GM19467 (cell line): ENCODE data around the gene RNF175.

ENCODE experiments used
- ATAC-seq: cut with Tn5 transposase; IDR thresholded peaks from one replicate; pipeline ENCODE4 v1.9.1; 2021; ENCODE audit warnings: mild to moderate bottlenecking, moderate library complexity; ENCODE audit not compliant: unreplicated experiment

The RNF175 gene

DNA sequence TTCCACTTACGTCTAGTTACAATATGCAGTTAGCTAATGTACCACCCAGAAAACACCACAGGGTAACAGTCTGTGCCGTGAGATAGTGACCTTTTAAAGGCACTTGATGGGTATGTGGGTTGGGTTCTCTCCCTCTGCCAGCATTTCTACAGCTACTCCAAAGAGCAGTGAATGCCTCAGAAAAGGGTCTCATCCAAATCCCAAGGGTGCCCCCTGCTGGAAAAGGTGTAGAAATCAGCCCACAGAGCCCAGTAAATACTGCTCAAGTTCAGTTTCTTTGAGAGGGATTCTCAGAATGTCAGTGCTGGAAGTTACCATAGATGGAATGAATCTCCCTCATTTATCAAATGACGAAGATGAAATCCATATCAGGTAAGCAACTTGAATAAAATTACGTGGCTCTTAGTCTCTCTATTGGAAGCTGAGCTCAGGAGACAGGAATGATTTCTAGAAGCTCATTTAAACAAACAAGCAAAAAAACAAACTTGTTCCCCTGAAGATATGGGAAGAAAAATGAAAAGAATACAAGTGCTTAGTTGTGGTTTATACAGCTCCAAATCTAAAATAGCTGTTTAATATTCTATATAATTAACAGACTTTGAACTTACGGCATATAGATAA, 9.5 kb downstream of the RNF175 start:
- ATAC-seq = peak; percentile 83

GRCh38 chr4:153748378-153748777, 11.4 kb downstream of the RNF175 start:
- ATAC-seq = no peak

GRCh38 chr4:153747406-153747955, 12.3 kb downstream of the RNF175 start:
- ATAC-seq = no peak

DNA sequence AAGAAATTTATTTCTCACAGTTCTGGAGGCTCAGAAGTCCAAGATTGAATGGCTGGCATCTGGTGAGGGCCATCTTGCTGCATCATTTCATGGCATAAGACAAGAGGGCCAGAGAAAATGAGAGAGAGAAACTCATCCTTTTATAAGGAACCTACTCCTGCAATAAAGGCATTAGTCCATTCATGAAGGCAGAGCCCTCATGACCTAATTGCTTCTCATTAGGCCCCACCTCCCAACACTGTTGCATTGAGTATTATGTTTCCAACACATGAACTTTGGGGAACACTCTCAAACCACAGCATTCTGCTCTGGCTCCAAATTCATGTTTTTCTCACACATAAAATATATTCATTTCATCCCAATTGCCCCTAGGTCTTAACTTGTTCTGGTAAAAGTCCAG, 14.2 kb downstream of the RNF175 start:
- ATAC-seq = no peak

DNA sequence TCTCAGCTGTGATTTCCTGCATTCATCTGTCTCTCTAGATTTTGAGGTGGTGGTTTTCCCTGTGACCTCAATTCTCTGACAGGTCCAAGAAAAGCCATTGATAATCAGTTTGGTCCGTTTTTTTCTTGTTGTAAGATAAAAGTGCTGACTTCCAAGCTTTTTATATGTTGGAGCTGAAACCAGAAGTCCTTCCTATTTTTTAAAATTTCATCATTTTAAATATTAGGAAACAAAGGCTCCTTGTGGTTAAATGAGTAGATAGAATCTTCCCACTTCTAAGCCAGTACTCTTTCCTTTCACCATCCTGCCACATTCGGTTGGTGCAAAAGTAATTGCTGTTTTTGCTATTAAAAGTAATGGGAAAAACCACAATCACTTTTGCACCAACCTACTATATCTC, 18.3 kb downstream of the RNF175 start:
- no peak for ATAC-seq

- ATAC-seq = no peak
Observed at GRCh38 chr4:153735906-153736461, 23.8 kb downstream of the RNF175 start.

DNA sequence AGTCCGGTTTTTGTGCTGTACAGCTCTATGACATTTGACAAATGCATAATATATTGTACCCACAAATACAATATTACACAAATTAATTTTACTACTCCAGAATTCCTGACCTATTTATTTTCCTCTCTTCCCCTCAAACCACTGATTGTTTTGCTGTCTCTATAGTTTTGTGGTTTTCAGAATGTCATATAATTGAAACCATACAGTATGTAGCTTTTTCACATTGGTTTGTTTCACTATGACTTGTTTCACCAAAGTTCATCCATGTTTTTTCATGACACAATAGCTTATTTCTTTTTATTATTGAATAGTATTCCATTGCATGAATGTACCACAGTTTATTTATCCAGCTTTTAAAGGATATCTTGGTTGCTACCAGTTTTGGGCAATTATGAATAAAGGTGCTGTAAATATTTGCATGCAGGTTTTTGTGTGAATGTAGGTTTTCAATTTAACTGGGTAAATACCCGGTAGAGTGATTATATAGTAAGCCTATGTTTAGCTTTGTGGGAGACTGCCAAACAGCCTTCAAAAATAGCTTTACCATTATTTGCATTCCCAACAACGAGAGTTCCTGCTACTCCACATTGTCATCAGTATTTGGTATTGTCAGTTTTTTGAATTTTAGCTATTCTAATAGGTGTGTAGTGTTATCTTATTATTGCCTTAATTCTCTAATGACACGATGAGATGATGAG, 25.9 kb downstream of the RNF175 start:
- ATAC-seq = no peak

- ATAC-seq = no peak
Observed at GRCh38 chr4:153731239-153731638, 28.6 kb downstream of the RNF175 start.

- ATAC-seq = no peak
Observed at GRCh38 chr4:153729895-153730294, 29.9 kb downstream of the RNF175 start.

GRCh38 chr4:153728660-153729059, 31.2 kb downstream of the RNF175 start:
- ATAC-seq = peak; percentile 69

GRCh38 chr4:153728151-153728550, 31.7 kb downstream of the RNF175 start:
- no peak for ATAC-seq

DNA sequence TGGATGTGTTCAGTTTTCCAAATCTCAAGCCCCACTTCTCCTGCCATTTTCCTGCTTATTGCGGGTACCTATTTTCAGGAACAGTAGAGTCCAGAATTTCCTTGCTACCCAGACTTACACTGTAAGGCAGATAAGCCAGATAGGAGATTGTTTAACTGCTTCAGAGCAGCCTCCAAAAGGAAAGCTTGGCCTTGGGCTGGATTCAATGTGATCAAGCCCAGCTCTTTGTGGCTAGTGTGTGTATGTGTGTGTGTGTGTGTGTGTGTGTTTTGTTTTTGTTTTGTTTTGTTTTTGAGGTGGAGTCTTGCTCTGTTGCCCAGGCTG, 34.0 kb downstream of the RNF175 start:
- ATAC-seq = no peak

DNA sequence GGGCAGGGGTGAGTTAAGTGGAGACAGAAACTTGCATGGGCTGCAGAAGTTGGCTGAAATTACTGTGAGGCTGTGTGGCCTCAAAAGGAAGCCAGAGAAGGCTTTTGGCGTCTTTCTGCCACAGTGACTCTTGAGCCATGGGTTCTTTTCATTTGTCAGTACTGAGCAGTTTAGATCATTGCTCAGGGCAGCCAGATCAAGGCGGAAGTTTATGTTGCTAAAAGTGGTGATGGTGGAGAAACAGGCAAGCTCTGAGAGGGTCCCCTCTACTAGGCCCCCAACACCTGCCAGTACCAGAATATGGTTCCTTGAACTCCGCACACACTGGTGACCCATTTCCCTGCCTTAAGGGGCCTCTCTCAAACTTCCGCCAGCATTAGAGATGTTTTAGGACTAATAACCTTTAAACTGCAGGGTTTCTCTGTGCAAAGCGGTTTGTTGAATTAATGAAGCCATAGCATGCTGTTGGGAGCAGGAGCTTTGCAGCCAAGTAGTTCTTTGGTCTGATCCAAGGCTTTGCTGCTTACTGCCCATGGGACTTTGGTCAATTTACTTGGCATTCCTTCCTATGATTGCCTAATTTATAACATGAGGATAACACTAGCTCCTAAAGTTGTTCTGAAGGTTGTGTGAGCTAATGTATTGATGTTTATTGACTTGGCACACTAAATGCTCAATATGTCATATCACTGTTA, 34.5 kb downstream of the RNF175 start:
- no peak for ATAC-seq

DNA sequence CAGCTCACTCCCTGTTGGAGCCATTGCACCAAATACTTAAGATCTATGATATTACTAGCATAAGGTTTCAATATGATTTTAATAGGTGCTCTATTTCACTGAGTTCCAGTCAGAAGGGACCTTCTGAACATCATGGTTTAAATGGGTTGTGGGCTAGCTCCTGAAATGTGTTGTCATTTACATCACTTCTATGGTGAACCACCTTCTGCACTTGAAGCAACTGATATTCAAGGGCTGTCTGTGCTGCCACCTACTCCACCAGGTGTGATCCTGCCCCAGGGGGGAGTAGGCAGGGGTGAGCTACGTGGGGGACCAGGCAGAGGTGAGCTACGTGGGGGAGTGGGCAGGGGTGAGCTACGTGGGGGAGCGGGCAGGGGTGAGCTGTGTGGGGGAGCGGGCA, 35.2 kb downstream of the RNF175 start:
- ATAC-seq = no peak

DNA sequence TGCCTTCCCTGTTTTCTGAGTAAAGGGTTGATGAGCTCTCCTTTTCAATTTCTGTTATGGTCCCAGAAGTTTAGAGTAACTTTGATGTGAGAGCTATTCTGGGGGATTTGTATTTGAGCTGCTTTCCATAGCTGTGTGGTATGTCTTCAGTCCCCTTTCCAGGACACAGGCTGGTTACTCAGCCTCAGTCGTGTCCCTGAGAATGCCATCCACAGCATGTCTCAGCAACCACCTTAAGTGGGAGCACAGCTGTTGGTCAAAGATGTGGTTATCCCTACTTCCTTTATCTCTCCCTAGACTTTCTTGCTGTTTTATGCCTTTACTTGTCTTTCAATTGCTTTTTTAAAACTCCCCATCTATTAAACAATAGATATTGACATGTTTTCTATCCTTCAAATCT, 37.8 kb downstream of the RNF175 start:
- ATAC-seq = no peak

DNA sequence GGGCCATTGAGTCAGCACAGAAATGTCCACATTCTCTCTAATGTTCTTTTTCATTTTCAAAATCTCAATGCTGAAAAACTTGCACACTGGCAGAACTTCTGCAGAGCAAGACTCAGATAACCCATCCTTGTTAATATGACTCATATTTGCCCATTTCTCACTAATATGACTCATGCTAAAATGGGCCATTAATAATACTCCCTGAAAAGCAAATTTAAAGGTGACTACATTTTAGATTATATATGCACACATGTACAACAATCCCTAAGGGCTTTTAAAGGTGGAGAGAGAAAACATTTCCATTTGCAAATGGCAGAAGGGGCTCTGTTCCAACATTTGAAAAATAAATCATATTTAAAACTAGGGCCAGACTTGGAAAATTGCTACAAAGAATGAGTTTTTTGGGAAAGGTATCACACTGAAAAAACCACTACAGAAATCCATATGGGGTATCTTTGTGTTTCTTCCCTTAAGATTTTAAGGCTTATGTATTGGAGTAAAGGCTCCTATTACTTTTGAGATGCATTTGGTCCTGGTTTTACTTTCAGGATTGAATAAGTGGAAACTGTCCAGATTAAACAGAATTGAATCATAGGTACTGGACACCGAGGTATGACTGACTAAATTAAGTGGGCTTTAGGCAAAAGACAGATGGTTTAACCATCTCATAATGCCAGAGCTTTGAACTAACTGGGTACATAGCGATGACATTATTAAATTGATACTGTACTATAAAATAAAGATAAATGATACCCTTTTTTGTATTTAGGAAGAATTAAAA, 45.8 kb downstream of the RNF175 start:
- no peak for ATAC-seq

DNA sequence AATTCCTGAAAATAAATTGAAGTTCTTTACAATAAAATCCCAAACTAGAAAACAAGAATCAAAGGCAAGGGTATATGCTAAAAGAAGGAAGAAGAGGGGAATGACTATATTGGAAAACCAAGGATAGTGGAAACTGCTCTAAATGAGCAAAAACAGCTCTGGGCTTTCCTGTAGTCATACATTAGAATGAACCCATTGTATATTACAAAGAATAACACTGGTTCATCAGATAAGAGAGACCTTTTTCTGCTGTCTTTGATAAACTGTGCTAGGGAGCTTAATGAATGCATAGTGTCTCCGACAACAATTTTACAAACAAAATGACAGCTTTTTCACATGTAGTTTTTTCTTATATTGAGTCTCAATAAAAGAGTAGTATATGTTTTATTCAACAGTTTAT, 49.1 kb downstream of the RNF175 start:
- no peak for ATAC-seq

DNA sequence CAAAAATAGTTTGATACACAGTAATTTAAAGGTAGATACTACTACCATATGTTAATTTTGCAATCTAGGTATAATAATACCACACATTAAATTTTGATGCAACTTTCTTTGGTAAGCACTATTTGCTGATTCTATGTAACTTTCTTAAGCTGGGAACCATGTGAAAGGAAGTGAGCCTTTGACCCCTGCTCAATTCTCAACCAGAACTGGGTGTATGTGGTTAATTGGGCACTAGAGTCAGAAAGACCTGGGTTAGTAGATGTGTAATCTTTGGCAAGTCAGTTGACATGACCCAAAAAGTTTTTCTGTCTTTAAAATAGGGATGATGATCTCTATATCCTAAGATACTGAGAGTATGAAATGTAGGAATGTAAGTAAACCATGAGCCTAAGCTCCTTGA, 53.3 kb downstream of the RNF175 start:
- ATAC-seq = no peak

- no peak for ATAC-seq
Observed at GRCh38 chr4:153705743-153706468, 53.9 kb downstream of the RNF175 start.

GRCh38 chr4:153704522-153704921, 55.3 kb downstream of the RNF175 start:
- ATAC-seq = no peak
